Transverse colon (tissue), 3 donors: ENCODE data around the gene GDF2.

ENCODE experiments used
- EP300 ChIP-seq: sonication (generic); formaldehyde crosslinking; IDR thresholded peaks from one replicate; pipeline ENCODE4 v1.6.1; 2017; ENCODE audit warnings: antibody characterized with exemption, low read depth
- TF ChIP-seq, protein P1 (sequence below), 5 experiments: fragments of 200-600 bp in 3 of 5; fragments of 450-650 bp in 2 of 5; sonication (generic) in 3 of 5; IDR thresholded peaks; 1 replicate in 2 of 5; 2 replicates in 3 of 5; pipeline ENCODE4 v1.5.1; 2016 to 2017; ENCODE audit warnings: antibody characterized with exemption in 5 of 5, inconsistent platforms in 3 of 5, mild to moderate bottlenecking in 2 of 5, moderate library complexity in 1 of 5

- no peak for TF ChIP-seq EP300
- TF ChIP-seq, protein P1, sequence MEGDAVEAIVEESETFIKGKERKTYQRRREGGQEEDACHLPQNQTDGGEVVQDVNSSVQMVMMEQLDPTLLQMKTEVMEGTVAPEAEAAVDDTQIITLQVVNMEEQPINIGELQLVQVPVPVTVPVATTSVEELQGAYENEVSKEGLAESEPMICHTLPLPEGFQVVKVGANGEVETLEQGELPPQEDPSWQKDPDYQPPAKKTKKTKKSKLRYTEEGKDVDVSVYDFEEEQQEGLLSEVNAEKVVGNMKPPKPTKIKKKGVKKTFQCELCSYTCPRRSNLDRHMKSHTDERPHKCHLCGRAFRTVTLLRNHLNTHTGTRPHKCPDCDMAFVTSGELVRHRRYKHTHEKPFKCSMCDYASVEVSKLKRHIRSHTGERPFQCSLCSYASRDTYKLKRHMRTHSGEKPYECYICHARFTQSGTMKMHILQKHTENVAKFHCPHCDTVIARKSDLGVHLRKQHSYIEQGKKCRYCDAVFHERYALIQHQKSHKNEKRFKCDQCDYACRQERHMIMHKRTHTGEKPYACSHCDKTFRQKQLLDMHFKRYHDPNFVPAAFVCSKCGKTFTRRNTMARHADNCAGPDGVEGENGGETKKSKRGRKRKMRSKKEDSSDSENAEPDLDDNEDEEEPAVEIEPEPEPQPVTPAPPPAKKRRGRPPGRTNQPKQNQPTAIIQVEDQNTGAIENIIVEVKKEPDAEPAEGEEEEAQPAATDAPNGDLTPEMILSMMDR (IDR thresholded peaks at IDR 0.05), result no peak
Observed at GRCh38 chr10:47287805-47288204, 34.4 kb upstream of the GDF2 start.
